Gastroesophageal sphincter (tissue), 4 donors: ENCODE data around the gene FAM78A. TPM values are rescaled to one million over a fixed set of nuclear protein-coding genes. Genes with fewer than 3 reads are reported as not detected.
"Not testable (repeated sequence)": the region's sequence is repeated elsewhere in the genome, so short reads cannot be mapped to it uniquely, and the experiment has no call there.

Experiments
- ATAC-seq: fragments of 150-250 bp; one replicate; pipeline ENCODE4 v1.9.1; 2016; ENCODE audit warnings: mild to moderate bottlenecking, moderate library complexity
- H3K27ac ChIP-seq, 4 donors: fragments of 200-600 bp; sonication (generic) in 3 of 4; 1 replicate in 3 of 4; 2 replicates in 1 of 4; pipeline ENCODE4 v1.5.1; 2016 to 2019
- H3K27me3 ChIP-seq: fragments of 200-600 bp; sonication (generic); one replicate; pipeline ENCODE4 v1.5.1; 2019
- H3K36me3 ChIP-seq, 2 donors: fragments of 200-600 bp; sonication (generic); one replicate each; pipeline ENCODE4 v1.5.1; 2019; ENCODE audit warnings: control low read depth in 1 of 2
- H3K4me1 ChIP-seq, 3 donors: fragments of 200-600 bp; sonication (generic); 1 replicate in 2 of 3; 2 replicates in 1 of 3; pipeline ENCODE4 v1.5.1; 2016 to 2019; ENCODE audit warnings: control low read depth in 2 of 3
- H3K4me3 ChIP-seq, 2 donors: fragments of 200-600 bp; sonication (generic); one replicate each; pipeline ENCODE4 v1.5.1; 2019; ENCODE audit warnings: mild to moderate bottlenecking in 1 of 2, moderate library complexity in 1 of 2
- H3K9me3 ChIP-seq, 3 donors: fragments of 200-600 bp; sonication (generic); one replicate each; pipeline ENCODE4 v1.5.1; 2017 to 2019; ENCODE audit warnings: control low read depth in 2 of 3
- CTCF ChIP-seq, 4 experiments: fragments of 200-600 bp in 2 of 4; fragments of 450-650 bp in 2 of 4; sonication (generic) in 1 of 4; IDR thresholded peaks; one replicate each; pipeline ENCODE4 v1.5.1; 2017 to 2019; ENCODE audit warnings: antibody characterized with exemption in 4 of 4, mild to moderate bottlenecking in 2 of 4, moderate library complexity in 2 of 4
- EP300 ChIP-seq: sonication (generic); formaldehyde crosslinking; IDR thresholded peaks from one replicate; pipeline ENCODE4 v1.6.1; 2017; ENCODE audit warnings: antibody characterized with exemption, mild to moderate bottlenecking
- POLR2A ChIP-seq, 2 donors: fragments of 450-650 bp; IDR thresholded peaks; one replicate each; pipeline ENCODE4 v1.6.1; 2017; ENCODE audit warnings: antibody characterized with exemption in 2 of 2, mild to moderate bottlenecking in 2 of 2, moderate library complexity in 1 of 2
- POLR2AphosphoS5 ChIP-seq: sonication (generic); formaldehyde crosslinking; IDR thresholded peaks from one replicate; pipeline ENCODE4 v1.6.1; 2017; ENCODE audit warnings: antibody characterized with exemption
- WGBS, 2 donors: methylation state at CpG; one replicate each; pipeline ENCODE4 v1.1.5; 2018; ENCODE audit warnings: low coverage in 1 of 2; 5-methylcytosine and 5-hydroxymethylcytosine counted together
- total RNA-seq, 4 donors: library from RNA; depleted of rRNA; stranded (reverse); fragments of >200 nt; gene quantifications; one replicate each; pipeline ENCODE4 v1.1.0, GENCODE V29; 2016

The FAM78A gene
- total RNA-seq, 4 donors from 2014 or later: 0.78 to 5.4 (median 2.9) TPM

DNA sequence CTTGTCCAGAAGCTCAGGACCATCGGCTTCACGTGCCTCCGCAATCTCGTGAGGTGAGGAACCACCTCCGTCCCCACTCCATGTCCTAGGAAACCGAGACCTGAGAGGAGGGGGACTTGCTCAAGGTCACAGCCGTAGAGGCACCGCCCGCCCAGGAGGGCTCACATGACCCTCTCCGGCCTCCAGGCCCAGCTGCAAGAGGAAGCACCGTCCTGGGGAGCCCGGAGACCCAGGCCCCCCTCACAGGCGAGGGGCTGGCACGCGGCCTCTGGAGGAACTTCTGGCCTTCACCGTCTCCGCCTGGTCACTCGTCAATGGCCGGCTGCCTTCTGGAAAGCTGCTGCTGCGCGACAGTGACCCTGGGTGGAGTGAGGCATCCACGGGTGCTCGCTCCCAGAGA, 24.2 kb downstream of the FAM78A start:
- H3K36me3 ChIP-seq: no peaks in the 10 kb centered on the region
- WGBS, 2 donors: no CpG with 5 or more reads among the region's 23 CpGs

GRCh38 chr9:131246618-131247017, 29.7 kb downstream of the FAM78A start:
- Histone ChIP-seq H3K27ac (no peak overlapping the region), H3K4me3 (no peak overlapping the region), H3K27me3 (no peaks in the 10 kb centered on the region), H3K4me1 (no peaks in the 10 kb centered on the region), H3K9me3 (no peaks in the 10 kb centered on the region), H3K36me3 (no peaks in the 10 kb centered on the region)
- WGBS, 2 donors: 61 to 78% methylated on average over 4 of the region's 4 CpGs
- no peak for ATAC-seq
- no peak for TF ChIP-seq EP300
- TF ChIP-seq POLR2A (IDR thresholded peaks at IDR 0.05): no peak
- no peak for TF ChIP-seq CTCF (IDR thresholded peaks at IDR 0.05)
- no peak for TF ChIP-seq POLR2AphosphoS5

More for the DNA sequence above, 24.2 kb downstream of the FAM78A start:
- H3K4me3 ChIP-seq: peak overlapping the region in 1 of 2 donors; percentile 28
- no peaks in the 10 kb centered on the region for H3K9me3 ChIP-seq
- ATAC-seq: no peak
- H3K27ac ChIP-seq: peak overlapping the region in 2 of 4 donors; percentile 31 to 50
- peaks cover 0 to 19% (median 6%) of the 10 kb centered on the region in 3 donors for H3K4me1 ChIP-seq
- TF ChIP-seq EP300: no peak
- no peak for TF ChIP-seq CTCF (IDR thresholded peaks at IDR 0.05)
- no peak for TF ChIP-seq POLR2A (IDR thresholded peaks at IDR 0.05)
- TF ChIP-seq POLR2AphosphoS5: no peak
- no peaks in the 10 kb centered on the region for H3K27me3 ChIP-seq

DNA sequence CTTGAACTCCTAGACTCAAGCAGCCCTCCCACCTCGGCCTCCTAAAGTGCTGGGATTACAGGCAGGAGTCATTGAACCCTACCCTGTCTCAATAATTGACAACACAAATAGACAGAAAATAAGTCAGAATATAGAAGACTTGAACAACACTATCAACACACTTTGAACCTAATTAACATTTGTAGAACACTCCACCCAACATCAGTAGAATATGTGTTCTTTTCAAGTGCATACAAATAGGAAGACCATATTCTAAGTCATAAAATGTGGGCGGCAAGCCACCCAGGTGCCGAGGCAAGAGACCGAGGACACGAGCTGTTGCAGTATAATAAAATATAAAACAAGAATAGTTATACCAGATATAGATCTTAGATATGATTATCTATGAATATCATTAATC, 32.0 kb downstream of the FAM78A start:
- H3K4me3 ChIP-seq, H3K27ac ChIP-seq, ATAC-seq, H3K27me3 ChIP-seq, H3K9me3 ChIP-seq, H3K36me3 ChIP-seq, H3K4me1 ChIP-seq: not testable (repeated sequence)
- WGBS, 2 donors: 72 to 87% methylated on average over 5 of the region's 5 CpGs

GRCh38 chr9:131240047-131240921, 36.0 kb downstream of the FAM78A start:
- H3K9me3 ChIP-seq: no peaks in the 10 kb centered on the region
- H3K36me3 ChIP-seq: peaks cover 0 to 10% of the 10 kb centered on the region in 2 donors
- no peaks in the 10 kb centered on the region for H3K27me3 ChIP-seq
- 60 to 74% methylated on average over 10 to 22 of the region's 22 CpGs for WGBS, 2 donors
- TF ChIP-seq POLR2AphosphoS5: no peak
- TF ChIP-seq EP300: no peak
- TF ChIP-seq CTCF (IDR thresholded peaks at IDR 0.05): no peak
- TF ChIP-seq POLR2A (IDR thresholded peaks at IDR 0.05): no peak
- H3K4me1 ChIP-seq: peaks cover 0 to 24% (median 10%) of the 10 kb centered on the region in 3 donors
- no peak overlapping the region for H3K27ac ChIP-seq
- H3K4me3 ChIP-seq: no peak overlapping the region
- ATAC-seq: no peak

DNA sequence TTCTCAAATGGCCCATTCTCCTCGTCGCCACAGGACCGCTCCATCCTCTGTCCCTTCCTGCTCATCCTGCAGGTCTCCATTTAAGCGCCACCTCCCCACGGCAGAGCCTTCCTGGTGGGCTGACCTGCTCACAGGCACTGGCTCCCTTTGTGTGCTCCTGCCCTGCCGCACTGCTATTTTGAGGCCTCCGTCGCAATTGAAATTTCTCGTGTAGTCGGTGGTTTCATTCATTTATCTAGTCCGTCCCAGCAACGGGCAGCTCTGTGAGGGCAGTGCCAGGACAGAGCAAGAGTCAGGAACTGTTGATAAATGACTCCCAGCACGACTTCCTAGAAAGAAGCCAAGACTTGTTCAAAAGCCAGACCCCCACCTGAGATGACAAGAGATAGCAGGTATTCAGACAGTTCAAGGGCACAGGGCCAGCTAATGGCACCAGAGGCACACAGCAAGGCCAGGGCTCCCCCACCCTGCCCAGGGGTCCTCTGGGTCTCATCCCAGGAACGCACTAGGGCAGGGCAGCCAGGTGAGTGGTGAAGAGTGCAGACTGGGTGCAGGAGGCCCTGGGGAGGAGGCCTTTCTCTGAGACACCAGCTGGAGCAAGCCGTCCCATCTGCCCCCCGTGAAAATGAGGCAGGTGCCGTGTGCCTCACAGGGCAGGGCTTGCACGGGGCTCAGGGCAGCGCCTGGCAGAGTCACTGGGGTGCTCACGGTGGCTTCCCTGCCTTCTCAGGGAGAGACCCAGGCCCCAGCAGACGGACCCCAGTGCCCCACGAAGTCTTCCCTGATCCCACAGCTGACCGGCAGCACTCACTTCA, 36.9 kb downstream of the FAM78A start:
- H3K9me3 ChIP-seq: no peaks in the 10 kb centered on the region
- no peak for TF ChIP-seq EP300
- no peak for TF ChIP-seq POLR2AphosphoS5
- TF ChIP-seq CTCF (IDR thresholded peaks at IDR 0.05): no peak
- TF ChIP-seq POLR2A (IDR thresholded peaks at IDR 0.05): no peak
- no peak for ATAC-seq
- H3K4me1 ChIP-seq: peaks cover 0 to 24% (median 10%) of the 10 kb centered on the region in 3 donors
- H3K36me3 ChIP-seq: peaks cover 0 to 19% of the 10 kb centered on the region in 2 donors
- WGBS, 2 donors: 94 to 100% methylated on average over 1 to 9 of the region's 23 CpGs
- no peak overlapping the region for H3K4me3 ChIP-seq
- H3K27ac ChIP-seq: no peak overlapping the region
- no peaks in the 10 kb centered on the region for H3K27me3 ChIP-seq
